Measurements from ENCODE around the gene CDT1.
A peak's percentile ranks its signal among the peaks of the same experiment; 100 is the strongest.

Gene CDT1

GRCh38 chr16:88851616-88852015 lies 48.0 kb downstream of the CDT1 start:
- Histone ChIP-seq H4K91ac (ENCODE audit: low read depth, low read length) (no peak overlapping the region), H3K4ac (ENCODE audit: low read depth, low read length) (no peak overlapping the region), H3K79me1 (ENCODE audit: low read length) (peaks cover 3% of the 10 kb centered on the region), H2AFZ (ENCODE audit: insufficient read depth, low read length, poor library complexity) (no peak overlapping the region), H3K36me3 (ENCODE audit: control insufficient read depth in 1 of 2, insufficient read depth in 2 of 2, low read length in 2 of 2) (peaks cover 27 to 30% of the 10 kb centered on the region in 2 experiments), H3K18ac (ENCODE audit: low read length) (no peak overlapping the region), H3K14ac (ENCODE audit: low read length) (no peak overlapping the region), H3K79me2 (ENCODE audit: control insufficient read depth, insufficient read depth, low read length, poor library complexity) (peaks cover 2% of the 10 kb centered on the region), H3K4me3 (ENCODE audit: low read depth, low read length) (no peak overlapping the region), H3K27ac (ENCODE audit: low read depth, low read length) (no peak overlapping the region), H3K23ac (ENCODE audit: low read length) (no peak overlapping the region), H3K9me3 (ENCODE audit: insufficient read depth, low read depth, low read length) (no peaks in the 10 kb centered on the region), H2BK12ac (ENCODE audit: low read length) (no peak overlapping the region), H4K12ac (ENCODE audit: low read depth, low read length) (no peak overlapping the region), H2BK5ac (ENCODE audit: low read depth, low read length, poor library complexity) (no peak overlapping the region), H3K27me3 (ENCODE audit: insufficient read depth, low read length) (no peaks in the 10 kb centered on the region), H3K9ac (ENCODE audit: low read length) (no peak overlapping the region), H2AK5ac (ENCODE audit: low read length) (no peak overlapping the region), H2BK120ac (ENCODE audit: insufficient read depth, low read length, poor library complexity) (no peak overlapping the region), H4K8ac (ENCODE audit: low read depth, low read length) (no peak overlapping the region), H3K4me1 (ENCODE audit: control insufficient read depth in 1 of 2, insufficient read depth in 2 of 2, low read length in 2 of 2) (peaks cover 8% of the 10 kb centered on the region in 2 experiments), H3K4me2 (ENCODE audit: low read length) (no peak overlapping the region)
- WGBS (ENCODE audit: extremely low coverage, insufficient coverage, insufficient read length): no CpG with 5 or more reads among the region's 19 CpGs
- no peak for DNase-seq

GRCh38 chr16:88853325-88853941 lies 49.8 kb downstream of the CDT1 start:
- Histone ChIP-seq H3K23ac (ENCODE audit: low read length) (no peak overlapping the region), H3K9ac (ENCODE audit: low read length) (no peak overlapping the region), H3K14ac (ENCODE audit: low read length) (no peak overlapping the region), H4K12ac (ENCODE audit: low read depth, low read length) (no peak overlapping the region), H2BK120ac (ENCODE audit: insufficient read depth, low read length, poor library complexity) (no peak overlapping the region), H4K8ac (ENCODE audit: low read depth, low read length) (no peak overlapping the region), H3K36me3 (ENCODE audit: control insufficient read depth in 1 of 2, insufficient read depth in 2 of 2, low read length in 2 of 2) (peaks cover 23 to 25% of the 10 kb centered on the region in 2 experiments), H2AK5ac (ENCODE audit: low read length) (no peak overlapping the region), H2BK5ac (ENCODE audit: low read depth, low read length, poor library complexity) (no peak overlapping the region), H3K9me3 (ENCODE audit: insufficient read depth, low read depth, low read length) (no peaks in the 10 kb centered on the region), H4K91ac (ENCODE audit: low read depth, low read length) (no peak overlapping the region), H3K27ac (ENCODE audit: low read depth, low read length) (no peak overlapping the region), H3K79me2 (ENCODE audit: control insufficient read depth, insufficient read depth, low read length, poor library complexity) (peaks cover 8% of the 10 kb centered on the region), H3K4ac (ENCODE audit: low read depth, low read length) (no peak overlapping the region), H3K4me3 (ENCODE audit: low read depth, low read length) (no peak overlapping the region), H3K4me2 (ENCODE audit: low read length) (no peak overlapping the region), H3K79me1 (ENCODE audit: low read length) (peaks cover 8% of the 10 kb centered on the region), H2BK12ac (ENCODE audit: low read length) (no peak overlapping the region), H3K18ac (ENCODE audit: low read length) (no peak overlapping the region), H3K27me3 (ENCODE audit: insufficient read depth, low read length) (no peaks in the 10 kb centered on the region), H2AFZ (ENCODE audit: insufficient read depth, low read length, poor library complexity) (no peak overlapping the region), H3K4me1 (ENCODE audit: control insufficient read depth in 1 of 2, insufficient read depth in 2 of 2, low read length in 2 of 2) (peaks cover 8% of the 10 kb centered on the region in 2 experiments)
- WGBS (ENCODE audit: extremely low coverage, insufficient coverage, insufficient read length): no CpG with 5 or more reads among the region's 17 CpGs
- DNase-seq: peak in 1 of 2 donors; percentile 9

- peak; percentile 14 to 28 for DNase-seq
- WGBS (ENCODE audit: extremely low coverage, insufficient coverage, insufficient read length): no CpG with 5 or more reads among the region's 20 CpGs
- H2BK120ac ChIP-seq (ENCODE audit: insufficient read depth, low read length, poor library complexity): no peak overlapping the region
- H3K18ac ChIP-seq (ENCODE audit: low read length): no peak overlapping the region
- H3K27me3 ChIP-seq (ENCODE audit: insufficient read depth, low read length): no peaks in the 10 kb centered on the region
- H4K91ac ChIP-seq (ENCODE audit: low read depth, low read length): no peak overlapping the region
- no peak overlapping the region for H2AFZ ChIP-seq (ENCODE audit: insufficient read depth, low read length, poor library complexity)
- H2BK12ac ChIP-seq (ENCODE audit: low read length): no peak overlapping the region
- no peak overlapping the region for H3K4me2 ChIP-seq (ENCODE audit: low read length)
- peaks cover 8% of the 10 kb centered on the region in 2 experiments for H3K4me1 ChIP-seq (ENCODE audit: control insufficient read depth in 1 of 2, insufficient read depth in 2 of 2, low read length in 2 of 2)
- H3K4ac ChIP-seq (ENCODE audit: low read depth, low read length): no peak overlapping the region
- peaks cover 8% of the 10 kb centered on the region for H3K79me2 ChIP-seq (ENCODE audit: control insufficient read depth, insufficient read depth, low read length, poor library complexity)
- H3K36me3 ChIP-seq (ENCODE audit: control insufficient read depth in 1 of 2, insufficient read depth in 2 of 2, low read length in 2 of 2): peaks cover 25 to 30% of the 10 kb centered on the region in 2 experiments
- H3K9ac ChIP-seq (ENCODE audit: low read length): no peak overlapping the region
- peaks cover 8% of the 10 kb centered on the region for H3K79me1 ChIP-seq (ENCODE audit: low read length)
- H3K27ac ChIP-seq (ENCODE audit: low read depth, low read length): no peak overlapping the region
- no peaks in the 10 kb centered on the region for H3K9me3 ChIP-seq (ENCODE audit: insufficient read depth, low read depth, low read length)
- no peak overlapping the region for H4K12ac ChIP-seq (ENCODE audit: low read depth, low read length)
- H2BK5ac ChIP-seq (ENCODE audit: low read depth, low read length, poor library complexity): no peak overlapping the region
- no peak overlapping the region for H4K8ac ChIP-seq (ENCODE audit: low read depth, low read length)
- H3K14ac ChIP-seq (ENCODE audit: low read length): no peak overlapping the region
- no peak overlapping the region for H3K23ac ChIP-seq (ENCODE audit: low read length)
- no peak overlapping the region for H3K4me3 ChIP-seq (ENCODE audit: low read depth, low read length)
- H2AK5ac ChIP-seq (ENCODE audit: low read length): no peak overlapping the region
Observed at GRCh38 chr16:88854306-88855111, 50.9 kb downstream of the CDT1 start.

GRCh38 chr16:88855176-88855575 lies 51.6 kb downstream of the CDT1 start:
- Histone ChIP-seq H4K91ac (ENCODE audit: low read depth, low read length) (no peak overlapping the region), H3K14ac (ENCODE audit: low read length) (no peak overlapping the region), H3K4me3 (ENCODE audit: low read depth, low read length) (no peak overlapping the region), H3K27me3 (ENCODE audit: insufficient read depth, low read length) (no peaks in the 10 kb centered on the region), H3K9ac (ENCODE audit: low read length) (no peak overlapping the region), H3K4me1 (ENCODE audit: control insufficient read depth in 1 of 2, insufficient read depth in 2 of 2, low read length in 2 of 2) (peaks cover 8% of the 10 kb centered on the region in 2 experiments), H3K27ac (ENCODE audit: low read depth, low read length) (no peak overlapping the region), H3K4me2 (ENCODE audit: low read length) (no peak overlapping the region), H3K9me3 (ENCODE audit: insufficient read depth, low read depth, low read length) (no peaks in the 10 kb centered on the region), H3K36me3 (ENCODE audit: control insufficient read depth in 1 of 2, insufficient read depth in 2 of 2, low read length in 2 of 2) (peaks cover 26 to 30% of the 10 kb centered on the region in 2 experiments), H2AK5ac (ENCODE audit: low read length) (no peak overlapping the region), H2BK120ac (ENCODE audit: insufficient read depth, low read length, poor library complexity) (no peak overlapping the region), H4K8ac (ENCODE audit: low read depth, low read length) (no peak overlapping the region), H3K23ac (ENCODE audit: low read length) (no peak overlapping the region), H4K12ac (ENCODE audit: low read depth, low read length) (no peak overlapping the region), H2BK5ac (ENCODE audit: low read depth, low read length, poor library complexity) (no peak overlapping the region), H3K18ac (ENCODE audit: low read length) (no peak overlapping the region), H3K79me2 (ENCODE audit: control insufficient read depth, insufficient read depth, low read length, poor library complexity) (peaks cover 8% of the 10 kb centered on the region), H2BK12ac (ENCODE audit: low read length) (no peak overlapping the region), H2AFZ (ENCODE audit: insufficient read depth, low read length, poor library complexity) (no peak overlapping the region), H3K79me1 (ENCODE audit: low read length) (peaks cover 8% of the 10 kb centered on the region), H3K4ac (ENCODE audit: low read depth, low read length) (no peak overlapping the region)
- DNase-seq: no peak
- WGBS (ENCODE audit: extremely low coverage, insufficient coverage, insufficient read length): 100% methylated on average over 1 of the region's 8 CpGs

Measured in trophoblast cell (in vitro differentiated cells and primary cell).